PFSK-1 (cell line): Measurements from ENCODE around the gene KCNK16.

Experiments
- FOXP2 ChIP-seq: optimal IDR thresholded peaks from 2 replicates; pipeline ENCODE3; 2011; ENCODE audit warnings: borderline replicate concordance, control low read depth, inconsistent platforms; ENCODE audit not compliant: insufficient read depth; ENCODE audit errors: extremely low read length, extremely low read depth
- POLR2AphosphoS5 ChIP-seq: IDR thresholded peaks from 2 replicates; pipeline ENCODE4 v1.6.1; 2012; ENCODE audit warnings: low read depth, mild to moderate bottlenecking, control low read depth, low read length, moderate library complexity
- REST ChIP-seq, 2 experiments: IDR thresholded peaks; 2 replicates each; pipeline versions ENCODE4 v1.6.1 to v1.8.0; 2011 to 2012; ENCODE audit warnings: low read depth in 2 of 2, low read length in 2 of 2, control low read depth in 1 of 2, inconsistent platforms in 1 of 2, mild to moderate bottlenecking in 1 of 2, moderate library complexity in 1 of 2; ENCODE audit not compliant: insufficient read depth in 1 of 2
- SIN3A ChIP-seq: IDR thresholded peaks from 2 replicates; pipeline ENCODE4 v1.6.1; 2012; ENCODE audit warnings: mild to moderate bottlenecking, low read length, moderate library complexity, borderline replicate concordance; ENCODE audit not compliant: insufficient read depth
- TAF1 ChIP-seq: IDR thresholded peaks from 2 replicates; pipeline ENCODE4 v1.6.1; 2012; ENCODE audit warnings: low read length, control low read depth, borderline replicate concordance; ENCODE audit not compliant: insufficient read depth

The KCNK16 gene

GRCh38 chr6:39298061-39298460 lies 24.4 kb downstream of the KCNK16 start:
- TF ChIP-seq FOXP2, result no peak
- TF ChIP-seq POLR2AphosphoS5, result no peak
- no peak for TF ChIP-seq SIN3A
- no peak for TF ChIP-seq TAF1
- TF ChIP-seq REST (IDR thresholded peaks at IDR 0.05; ENCODE audit: insufficient read depth in 1 of 2, low read depth in 2 of 2, low read length in 2 of 2), result no peak

GRCh38 chr6:39296745-39297640 lies 25.5 kb downstream of the KCNK16 start:
- TF ChIP-seq TAF1 (no peak), FOXP2 (no peak), REST (IDR thresholded peaks at IDR 0.05; ENCODE audit: insufficient read depth in 1 of 2, low read depth in 2 of 2, low read length in 2 of 2) (no peak)

GRCh38 chr6:39295611-39296011 lies 26.9 kb downstream of the KCNK16 start:
- TF ChIP-seq REST (IDR thresholded peaks at IDR 0.05; ENCODE audit: insufficient read depth in 1 of 2, low read depth in 2 of 2, low read length in 2 of 2), result no peak
- no peak for TF ChIP-seq POLR2AphosphoS5
- TF ChIP-seq SIN3A, result no peak
- TF ChIP-seq TAF1, result no peak
- no peak for TF ChIP-seq FOXP2

- no peak for TF ChIP-seq POLR2AphosphoS5
- no peak for TF ChIP-seq TAF1
- TF ChIP-seq REST (IDR thresholded peaks at IDR 0.05; ENCODE audit: insufficient read depth in 1 of 2, low read depth in 2 of 2, low read length in 2 of 2), result no peak
- no peak for TF ChIP-seq SIN3A
- TF ChIP-seq FOXP2, result no peak
Measured at GRCh38 chr6:39294899-39295298, 27.6 kb downstream of the KCNK16 start.

GRCh38 chr6:39294133-39294532 lies 28.4 kb downstream of the KCNK16 start:
- TF ChIP-seq POLR2AphosphoS5 (no peak), TAF1 (no peak), SIN3A (no peak), REST (IDR thresholded peaks at IDR 0.05; ENCODE audit: insufficient read depth in 1 of 2, low read depth in 2 of 2, low read length in 2 of 2) (no peak), FOXP2 (no peak)
